Parathyroid adenoma (tissue), 2 donors: ENCODE results near the gene LCE3A.

Source experiments
- H2AFZ ChIP-seq: fragments of 300-600 bp; sonication (generic); one replicate; pipeline ENCODE4 v1.7.0; 2017; ENCODE audit warnings: antibody characterized with exemption, mild to moderate bottlenecking
- H3K27ac ChIP-seq: fragments of 300-600 bp; sonication (generic); one replicate; pipeline ENCODE4 v1.7.0; 2017
- H3K27me3 ChIP-seq: fragments of 300-600 bp; sonication (generic); one replicate; pipeline ENCODE4 v1.7.0; 2017; ENCODE audit warnings: low read length; ENCODE audit not compliant: control insufficient read depth, insufficient read depth
- H3K36me3 ChIP-seq: fragments of 300-600 bp; sonication (generic); one replicate; pipeline ENCODE4 v1.7.0; 2017; ENCODE audit warnings: low read length; ENCODE audit not compliant: control insufficient read depth, insufficient read depth
- H3K4me1 ChIP-seq: fragments of 300-600 bp; sonication (generic); one replicate; pipeline ENCODE4 v1.7.0; 2017; ENCODE audit warnings: control low read depth
- H3K4me2 ChIP-seq: fragments of 300-600 bp; sonication (generic); one replicate; pipeline ENCODE4 v1.7.0; 2017; ENCODE audit warnings: low read length
- H3K4me3 ChIP-seq: fragments of 300-600 bp; sonication (generic); one replicate; pipeline ENCODE4 v1.7.0; 2017; ENCODE audit warnings: low read depth, low read length
- H3K79me2 ChIP-seq: fragments of 300-600 bp; sonication (generic); one replicate; pipeline ENCODE4 v1.7.0; 2017; ENCODE audit warnings: control low read depth
- H3K9ac ChIP-seq: fragments of 300-600 bp; sonication (generic); one replicate; pipeline ENCODE4 v1.7.0; 2017; ENCODE audit warnings: mild to moderate bottlenecking
- H3K9me3 ChIP-seq: fragments of 300-600 bp; sonication (generic); one replicate; pipeline ENCODE4 v1.7.0; 2017; ENCODE audit warnings: low read length; ENCODE audit not compliant: control insufficient read depth
- CTCF ChIP-seq: fragments of 300-600 bp; sonication (generic); IDR thresholded peaks from one replicate; pipeline ENCODE4 v1.7.0; 2017; ENCODE audit warnings: antibody characterized with exemption, mild to moderate bottlenecking
- donor health status: primary hyperparathyroidism.

The LCE3A gene

GRCh38 chr1:152657677-152658076 lies 34.8 kb upstream of the LCE3A start:
- H3K36me3 ChIP-seq, result no peaks in the 10 kb centered on the region
- TF ChIP-seq CTCF, result no peak
- no peaks in the 10 kb centered on the region for H3K9me3 ChIP-seq
- no peaks in the 10 kb centered on the region for H3K4me1 ChIP-seq
- H3K27me3 ChIP-seq, result no peaks in the 10 kb centered on the region
- no peak overlapping the region for H3K27ac ChIP-seq
- H3K4me2 ChIP-seq, result no peak overlapping the region
- H3K9ac ChIP-seq, result no peak overlapping the region
- no peak overlapping the region for H3K4me3 ChIP-seq
- H3K79me2 ChIP-seq, result no peaks in the 10 kb centered on the region
- no peak overlapping the region for H2AFZ ChIP-seq

- Histone ChIP-seq H3K79me2 (no peaks in the 10 kb centered on the region), H3K9ac (no peak overlapping the region), H3K9me3 (no peaks in the 10 kb centered on the region), H3K27ac (no peak overlapping the region), H3K4me3 (no peak overlapping the region), H3K4me1 (no peaks in the 10 kb centered on the region), H2AFZ (no peak overlapping the region), H3K36me3 (no peaks in the 10 kb centered on the region), H3K27me3 (no peaks in the 10 kb centered on the region), H3K4me2 (no peak overlapping the region)
- no peak for TF ChIP-seq CTCF
Observed at GRCh38 chr1:152656459-152656858, 33.6 kb upstream of the LCE3A start.

GRCh38 chr1:152654110-152654509 lies 31.2 kb upstream of the LCE3A start:
- no peaks in the 10 kb centered on the region for H3K27me3 ChIP-seq
- H3K4me2 ChIP-seq, result no peak overlapping the region
- no peaks in the 10 kb centered on the region for H3K4me1 ChIP-seq
- no peak for TF ChIP-seq CTCF
- no peaks in the 10 kb centered on the region for H3K79me2 ChIP-seq
- H3K4me3 ChIP-seq, result no peak overlapping the region
- H3K9ac ChIP-seq, result no peak overlapping the region
- no peak overlapping the region for H3K27ac ChIP-seq
- H3K9me3 ChIP-seq, result no peaks in the 10 kb centered on the region
- H2AFZ ChIP-seq, result no peak overlapping the region
- no peaks in the 10 kb centered on the region for H3K36me3 ChIP-seq

GRCh38 chr1:152646656-152647055 lies 23.8 kb upstream of the LCE3A start:
- H3K4me2 ChIP-seq, result no peak overlapping the region
- TF ChIP-seq CTCF, result no peak
- no peaks in the 10 kb centered on the region for H3K36me3 ChIP-seq
- no peaks in the 10 kb centered on the region for H3K27me3 ChIP-seq
- H3K27ac ChIP-seq, result no peak overlapping the region
- no peak overlapping the region for H3K9ac ChIP-seq
- no peak overlapping the region for H2AFZ ChIP-seq
- no peak overlapping the region for H3K4me3 ChIP-seq
- no peaks in the 10 kb centered on the region for H3K4me1 ChIP-seq
- no peaks in the 10 kb centered on the region for H3K79me2 ChIP-seq
- no peaks in the 10 kb centered on the region for H3K9me3 ChIP-seq

- no peaks in the 10 kb centered on the region for H3K4me1 ChIP-seq
- no peak overlapping the region for H2AFZ ChIP-seq
- no peak for TF ChIP-seq CTCF
- no peak overlapping the region for H3K9ac ChIP-seq
- no peaks in the 10 kb centered on the region for H3K27me3 ChIP-seq
- H3K27ac ChIP-seq, result no peak overlapping the region
- no peaks in the 10 kb centered on the region for H3K36me3 ChIP-seq
- H3K4me3 ChIP-seq, result no peak overlapping the region
- no peak overlapping the region for H3K4me2 ChIP-seq
- H3K79me2 ChIP-seq, result no peaks in the 10 kb centered on the region
- H3K9me3 ChIP-seq, result no peaks in the 10 kb centered on the region
Observed at GRCh38 chr1:152645146-152645545, 22.2 kb upstream of the LCE3A start.
